ENCODE data around the gene SNX5. TPM values are rescaled to one million over a fixed set of nuclear protein-coding genes. Genes with fewer than 3 reads are reported as not detected.
A peak's percentile ranks its signal among the peaks of the same experiment; 100 is the strongest.

SNX5 gene
- total and polyA plus RNA-seq, 2 of the 13 experiments (the other 11 are each of a cell fraction or from before 2014, with no cell fraction given), result 664 to 1,040 TPM

- no peak for TF ChIP-seq ARNT (IDR thresholded peaks at IDR 0.05)
- no peak for TF ChIP-seq MXD3 (CRISPR knock-in tag; IDR thresholded peaks at IDR 0.05)
- no peak for TF ChIP-seq ZNF704 (CRISPR knock-in tag; IDR thresholded peaks at IDR 0.05; ENCODE audit: borderline replicate concordance)
- TF ChIP-seq TBP (CRISPR knock-in tag; IDR thresholded peaks at IDR 0.05), result no peak
- TF ChIP-seq FOXK2 (IDR thresholded peaks at IDR 0.05), result peak; percentile 79
- TF ChIP-seq ATF6 (CRISPR knock-in tag; conservative IDR thresholded peaks at IDR 0.05), result no peak
- TF ChIP-seq TFE3 (CRISPR knock-in tag; IDR thresholded peaks at IDR 0.05), result no peak
- TF ChIP-seq ZNF180 (CRISPR knock-in tag; IDR thresholded peaks at IDR 0.05; ENCODE audit: borderline replicate concordance, low read depth), result no peak
- TF ChIP-seq TCF7 (IDR thresholded peaks at IDR 0.05; ENCODE audit: low read depth), result no peak
- peak; percentile 41 for TF ChIP-seq SKI (IDR thresholded peaks at IDR 0.05; ENCODE audit: partially characterized antibody)
- no peak for TF ChIP-seq ZBTB43 (CRISPR knock-in tag; conservative IDR thresholded peaks at IDR 0.05)
- TF ChIP-seq ZNF3 (CRISPR knock-in tag; IDR thresholded peaks at IDR 0.05), result no peak
- no peak for TF ChIP-seq ESRRA (CRISPR knock-in tag; IDR thresholded peaks at IDR 0.05; ENCODE audit: low read depth)
- TF ChIP-seq ZNF547 (CRISPR knock-in tag; IDR thresholded peaks at IDR 0.05), result no peak
- TF ChIP-seq THAP9 (CRISPR knock-in tag; IDR thresholded peaks at IDR 0.05; ENCODE audit: borderline replicate concordance), result no peak
- TF ChIP-seq GTF2F1 (IDR thresholded peaks at IDR 0.05; ENCODE audit: low read length), result no peak
- no peak for TF ChIP-seq IRF9 (CRISPR knock-in tag; IDR thresholded peaks at IDR 0.05; ENCODE audit: borderline replicate concordance)
- TF ChIP-seq ZNF382 (CRISPR knock-in tag; IDR thresholded peaks at IDR 0.05; ENCODE audit: borderline replicate concordance), result no peak
- no peak for TF ChIP-seq ZKSCAN5 (CRISPR knock-in tag; IDR thresholded peaks at IDR 0.05)
These were observed 50.6 kb downstream of the SNX5 start (continued) for GRCh38 chr20:17917832-17918618.
